ENCODE data around the gene NTN5. TPM values are rescaled to one million over a fixed set of nuclear protein-coding genes. Genes with fewer than 3 reads are reported as not detected.

The NTN5 gene
- total and polyA plus RNA-seq, 9 of the 15 experiments (the other 6 are each of a cell fraction or from before 2014, with no cell fraction given), result not detected

DNA sequence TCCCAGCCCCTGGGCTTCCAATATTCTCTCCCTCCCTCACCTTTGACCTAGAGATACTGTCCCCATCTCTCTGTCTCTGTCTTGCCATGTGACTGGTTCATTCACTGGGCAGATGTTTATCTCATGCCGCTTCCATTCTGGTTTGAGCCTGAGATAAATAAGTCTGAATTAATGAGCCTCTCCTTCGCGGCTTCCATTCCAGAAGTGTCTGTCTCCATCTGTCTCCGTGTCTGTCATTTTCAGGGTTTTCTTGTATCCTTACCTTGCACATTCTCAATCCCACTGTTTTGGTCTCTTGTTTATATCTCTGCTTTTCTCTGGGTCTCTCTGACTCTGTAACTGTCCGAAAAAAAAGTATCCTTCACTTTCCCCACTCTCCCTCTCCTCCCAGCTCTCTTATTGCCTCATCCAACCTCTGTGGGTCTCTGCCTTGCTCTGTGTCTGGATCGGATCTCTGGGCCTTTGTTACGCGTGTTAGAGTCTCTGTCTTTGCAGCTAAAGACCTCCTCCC lies 49.2 kb downstream of the NTN5 start (continued):
- no peak for TF ChIP-seq ZNF655 (CRISPR knock-in tag; IDR thresholded peaks at IDR 0.05)
- TF ChIP-seq ZNF449 (CRISPR knock-in tag; IDR thresholded peaks at IDR 0.05), result no peak
- no peak for TF ChIP-seq SRF (CRISPR knock-in tag; IDR thresholded peaks at IDR 0.05)
- TF ChIP-seq CCAR2 (IDR thresholded peaks at IDR 0.05; ENCODE audit: low read depth, low read length), result no peak
- TF ChIP-seq MAFF (IDR thresholded peaks at IDR 0.05; ENCODE audit: low read length), result no peak
- TF ChIP-seq ZC3H8 (IDR thresholded peaks at IDR 0.05), result no peak
- no peak for TF ChIP-seq NONO (IDR thresholded peaks at IDR 0.05; ENCODE audit: low read depth in 2 of 2, low read length in 1 of 2)
- 0 out of 2 replicates have a peak, but pooled peaks have one; percentile 18 for TF ChIP-seq HLTF (IDR thresholded peaks at IDR 0.05)
- no peak for TF ChIP-seq TFAP4 (CRISPR knock-in tag; IDR thresholded peaks at IDR 0.05; ENCODE audit: borderline replicate concordance)
- TF ChIP-seq NR2F6 (CRISPR knock-in tag; IDR thresholded peaks at IDR 0.05), result no peak
- no peak for TF ChIP-seq SAFB (IDR thresholded peaks at IDR 0.05; ENCODE audit: borderline replicate concordance, low read depth, low read length)
- TF ChIP-seq DNMT1 (IDR thresholded peaks at IDR 0.05), result no peak
- TF ChIP-seq ZNF639 (CRISPR knock-in tag; conservative IDR thresholded peaks at IDR 0.05 in 1 of 2, IDR thresholded peaks at IDR 0.05 in 1 of 2), result no peak
- no peak for TF ChIP-seq NFIX (CRISPR knock-in tag; IDR thresholded peaks at IDR 0.05; ENCODE audit: low read depth)
- TF ChIP-seq BCOR (IDR thresholded peaks at IDR 0.05), result no peak
- no peak for TF ChIP-seq CREB5 (CRISPR knock-in tag; IDR thresholded peaks at IDR 0.05)
- no peak for TF ChIP-seq BMI1 (IDR thresholded peaks at IDR 0.05; ENCODE audit: low read length)
- TF ChIP-seq CTCFL (IDR thresholded peaks at IDR 0.05; ENCODE audit: borderline replicate concordance, insufficient read depth, low read depth, low read length, poor library complexity, severe bottlenecking), result no peak
- TF ChIP-seq ZNF133 (CRISPR knock-in tag; IDR thresholded peaks at IDR 0.05), result no peak
